NCI-H2029 (cell line): ENCODE data around the gene SLC17A1.
"Not testable (repeated sequence)": the region's sequence is repeated elsewhere in the genome, so short reads cannot be mapped to it uniquely, and the experiment has no call there.

Experiments
- DNase-seq: peaks from one replicate; lab custom pipeline; 2025; lab: John Stamatoyannopoulos, UW

SLC17A1 gene

DNA sequence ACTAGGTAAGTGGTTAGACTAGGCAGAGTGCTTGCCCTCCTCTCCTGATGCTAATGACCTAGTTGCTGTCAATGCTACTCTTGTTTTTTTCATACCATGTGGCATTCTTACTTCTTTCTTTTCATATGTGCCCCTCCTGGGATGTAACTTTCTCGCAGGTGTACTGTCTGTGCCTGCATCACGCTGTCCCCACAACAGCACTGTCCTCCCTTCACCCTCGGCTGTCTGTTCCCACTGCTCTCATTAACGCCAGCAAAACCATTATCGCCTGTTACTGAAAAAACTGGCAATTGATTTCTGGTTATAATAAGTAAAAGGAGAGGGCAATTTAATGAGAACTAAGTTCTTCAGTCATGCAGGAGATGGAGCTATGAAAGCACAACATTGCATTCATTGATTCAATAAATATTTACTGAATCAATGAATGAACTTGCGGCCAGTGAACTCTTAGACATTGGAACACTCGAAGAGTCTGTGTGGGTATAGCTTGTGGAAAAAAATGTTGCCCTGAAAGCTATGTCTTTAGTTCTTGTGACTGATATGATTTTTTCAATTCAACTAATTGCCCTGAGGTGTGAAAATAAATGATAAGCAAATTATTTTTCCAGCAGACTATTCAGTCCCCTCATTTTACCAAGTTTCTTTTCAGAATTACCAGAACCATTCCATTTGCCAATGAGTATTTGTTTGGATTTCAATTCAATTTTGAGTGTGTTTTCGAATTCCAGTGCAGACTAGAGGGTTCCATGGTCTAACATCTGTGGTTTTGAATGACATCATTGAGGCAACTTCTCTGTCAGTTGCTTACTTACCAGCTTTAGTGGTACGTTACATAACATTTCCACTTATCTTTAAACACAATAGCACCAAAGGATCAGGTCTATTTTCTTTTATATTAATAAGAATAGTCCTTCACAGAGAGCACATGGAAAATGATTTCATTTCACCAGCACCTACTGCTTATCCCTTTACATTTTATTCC is 75.2 kb downstream of the SLC17A1 start:
- no peak for DNase-seq

DNA sequence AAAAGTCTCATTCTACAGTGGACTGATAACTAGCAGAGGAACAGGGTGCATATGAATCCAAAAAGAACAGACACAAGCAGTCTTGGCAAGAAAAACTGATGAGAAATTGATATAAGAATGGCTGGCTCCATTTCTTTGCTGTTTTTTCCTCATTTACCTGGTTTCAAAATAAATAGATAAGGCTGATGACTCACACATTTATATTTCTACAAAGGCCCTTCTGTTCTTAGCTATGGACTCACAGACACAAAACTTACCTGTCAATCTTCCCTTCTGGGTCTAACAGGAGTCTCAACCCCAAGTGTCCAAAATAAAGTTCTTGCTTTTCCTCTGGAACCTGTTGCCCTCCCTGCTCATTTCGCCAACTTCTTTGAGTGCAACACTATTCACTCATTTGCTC is 76.4 kb downstream of the SLC17A1 start:
- DNase-seq: no peak

DNA sequence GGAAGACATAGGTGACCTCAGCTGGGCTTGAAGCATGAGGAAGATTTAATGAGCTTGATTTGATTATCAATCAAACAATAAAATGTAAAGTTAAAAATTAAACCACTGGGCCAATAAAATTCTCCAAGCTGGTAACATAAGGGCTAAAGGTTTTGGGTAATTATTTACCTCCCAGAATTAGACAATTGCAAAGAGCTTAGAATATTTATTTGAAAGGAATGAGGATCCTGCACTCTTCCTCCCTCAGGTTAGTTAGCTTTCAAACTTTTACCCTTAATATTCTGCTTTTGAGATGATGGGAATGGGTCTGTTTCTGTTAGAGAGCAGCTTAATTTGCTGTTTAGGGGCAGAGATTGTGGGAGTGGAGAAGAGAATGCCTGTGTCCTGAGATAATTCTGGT is 77.3 kb downstream of the SLC17A1 start, which contains the start of gene SLC17A4:
SLC17A4 (plus strand) TSS at position 208 of the 400 bp plus-strand sequence. CDS start 7,221 bp downstream, outside the sequence.
- DNase-seq: no peak

DNA sequence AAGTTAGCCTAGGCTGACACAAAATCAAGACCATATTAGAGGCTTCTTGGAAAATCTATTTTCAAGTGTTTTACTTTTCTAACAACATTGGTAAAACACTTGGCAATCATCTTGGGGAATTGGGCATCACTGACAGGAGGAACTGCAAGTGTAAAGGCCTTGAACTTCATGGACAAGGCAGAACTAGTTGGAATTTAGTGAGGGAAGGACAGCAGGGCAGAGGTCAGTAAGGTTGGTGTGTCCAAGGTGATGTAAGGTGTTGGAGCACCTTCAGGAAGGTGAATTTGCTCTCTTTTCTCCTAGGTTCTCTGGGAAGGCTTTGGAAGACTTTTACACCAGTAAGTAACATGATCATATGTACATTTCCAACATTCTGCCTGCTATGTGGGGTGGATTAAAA is 78.8 kb downstream of the SLC17A1 start:
- DNase-seq: no peak

DNA sequence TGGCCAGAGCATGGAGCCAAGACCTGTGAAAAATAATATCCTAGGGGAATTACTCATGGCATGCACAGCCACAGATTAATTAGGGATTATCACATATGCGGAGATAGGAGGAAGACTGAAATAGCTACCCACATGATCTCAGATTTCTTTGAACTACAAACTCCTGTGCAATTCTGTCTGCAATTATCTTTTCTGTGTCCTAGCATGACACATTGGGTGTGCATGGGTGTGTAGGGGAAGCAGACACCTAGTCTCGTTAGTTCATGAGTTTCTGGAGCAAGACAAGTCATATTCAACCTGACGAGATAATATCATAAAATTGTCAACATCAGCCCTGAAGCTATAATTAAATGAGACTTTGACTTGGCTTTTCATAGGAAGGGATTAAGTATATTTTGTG is 80.9 kb downstream of the SLC17A1 start:
- no peak for DNase-seq

DNA sequence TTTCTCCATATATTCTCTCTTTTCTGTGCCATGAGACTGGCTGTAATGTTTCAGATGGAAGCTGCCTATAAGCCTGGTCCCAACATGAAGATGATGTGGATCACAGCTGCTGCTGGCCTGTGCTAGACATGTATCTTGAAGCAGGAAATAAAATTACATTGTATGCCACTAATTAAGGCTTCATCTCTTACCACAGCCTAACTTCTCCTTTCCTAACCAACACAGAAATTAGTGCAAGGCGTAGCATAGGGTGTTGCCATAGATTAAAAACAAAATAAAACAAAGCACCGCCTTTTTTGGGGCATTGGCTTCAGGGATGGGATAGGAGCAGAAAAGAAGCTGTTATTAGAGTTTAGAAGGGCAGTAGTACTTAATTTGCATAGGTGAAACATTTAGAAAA is 82.0 kb downstream of the SLC17A1 start:
- no peak for DNase-seq

DNA sequence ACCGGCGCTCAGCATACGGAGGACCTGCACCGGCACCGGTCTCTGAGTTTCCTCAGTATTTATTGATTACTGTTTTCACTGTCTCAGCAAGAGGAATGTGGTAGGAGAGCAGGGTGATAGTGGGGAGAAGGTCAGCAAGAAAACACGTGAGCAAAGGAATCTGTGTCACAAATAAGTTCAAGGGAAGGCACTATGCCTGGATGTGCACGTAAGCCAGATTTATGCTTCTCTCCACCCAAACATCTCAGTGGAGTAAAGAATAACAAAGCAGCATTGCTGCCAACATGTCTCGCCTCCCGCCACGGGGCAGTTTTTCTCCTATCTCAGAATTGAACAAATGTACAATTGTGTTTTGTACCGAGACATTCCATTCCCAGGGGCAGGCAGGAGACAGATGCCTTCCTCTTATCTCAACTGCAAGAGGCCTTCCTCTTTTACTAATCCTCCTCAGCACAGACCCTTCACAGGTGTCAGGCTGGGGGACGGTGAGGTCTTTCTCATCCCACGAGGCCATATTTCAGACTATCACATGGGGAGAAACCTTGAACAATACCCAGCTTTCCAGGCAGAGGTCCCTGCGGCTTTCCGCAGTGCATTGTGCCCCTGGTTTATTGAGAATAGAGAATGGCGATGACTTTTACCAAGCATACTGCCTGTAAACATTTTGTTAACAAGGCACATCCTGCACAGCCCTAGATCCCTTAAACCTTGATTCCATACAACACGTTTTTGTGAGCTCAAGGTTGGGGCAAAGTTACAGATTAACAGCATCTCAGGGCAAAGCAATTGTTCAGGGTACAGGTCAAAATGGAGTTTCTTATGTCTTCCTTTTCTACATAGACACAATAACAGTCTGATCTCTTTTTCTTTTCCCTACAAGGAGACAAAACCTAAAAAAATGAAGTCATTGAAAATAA is 83.0 kb downstream of the SLC17A1 start:
- DNase-seq: not testable (repeated sequence)

DNA sequence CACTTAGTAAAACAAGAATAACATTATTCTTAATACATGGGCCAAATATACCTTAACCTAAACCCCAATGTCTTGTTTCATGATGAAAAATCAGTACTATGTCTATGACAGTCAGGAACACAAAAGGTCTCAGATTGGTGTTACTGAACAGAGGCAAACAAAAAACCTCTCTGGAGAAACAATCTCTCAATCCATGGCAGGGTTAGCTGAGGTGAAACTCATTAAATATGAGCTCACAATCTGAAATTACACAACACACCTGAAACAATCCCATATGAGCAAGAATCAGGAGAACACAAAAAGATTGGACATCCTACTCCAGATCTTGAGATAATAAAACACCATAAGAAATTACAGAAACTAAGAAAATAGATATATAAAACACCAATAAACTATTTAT is 83.8 kb downstream of the SLC17A1 start:
- DNase-seq: no peak

DNA sequence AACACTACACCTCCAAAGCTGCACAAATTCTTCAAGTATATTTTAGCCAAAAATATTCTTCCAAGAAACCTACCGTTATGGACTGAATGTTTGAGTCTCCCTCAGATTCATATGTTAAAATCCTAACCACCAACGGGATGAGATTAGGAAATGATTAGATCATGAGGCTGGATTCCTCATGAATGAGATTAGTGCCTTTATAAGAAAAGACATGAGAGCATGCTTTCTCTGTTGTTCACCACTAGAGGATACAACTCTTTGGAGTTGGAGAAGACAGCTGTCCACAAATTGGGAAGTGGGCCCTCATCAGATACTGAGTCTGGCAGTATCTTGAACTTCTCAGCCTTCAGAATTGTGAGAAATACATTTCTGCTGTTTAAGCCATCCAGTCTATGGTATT is 84.4 kb downstream of the SLC17A1 start:
- no peak for DNase-seq

DNA sequence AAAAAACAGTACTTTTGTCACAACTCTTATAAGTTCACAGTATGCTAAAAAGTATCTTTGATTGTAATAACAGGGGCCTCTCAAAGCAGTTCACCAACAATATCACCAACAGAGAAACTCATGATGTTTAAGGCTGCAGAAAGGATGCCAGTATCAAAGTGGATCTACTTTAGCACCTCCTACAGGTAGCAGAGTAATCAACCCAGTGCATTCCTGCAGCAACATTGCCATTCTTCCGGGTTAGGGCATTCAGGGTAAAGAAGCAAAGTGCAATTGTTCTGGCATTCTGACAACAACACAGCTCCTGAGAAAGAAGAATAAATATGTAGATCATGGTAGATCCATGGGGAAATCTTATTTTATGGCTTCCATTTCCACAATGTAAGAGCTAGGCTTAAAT is 84.9 kb downstream of the SLC17A1 start:
- DNase-seq: no peak

DNA sequence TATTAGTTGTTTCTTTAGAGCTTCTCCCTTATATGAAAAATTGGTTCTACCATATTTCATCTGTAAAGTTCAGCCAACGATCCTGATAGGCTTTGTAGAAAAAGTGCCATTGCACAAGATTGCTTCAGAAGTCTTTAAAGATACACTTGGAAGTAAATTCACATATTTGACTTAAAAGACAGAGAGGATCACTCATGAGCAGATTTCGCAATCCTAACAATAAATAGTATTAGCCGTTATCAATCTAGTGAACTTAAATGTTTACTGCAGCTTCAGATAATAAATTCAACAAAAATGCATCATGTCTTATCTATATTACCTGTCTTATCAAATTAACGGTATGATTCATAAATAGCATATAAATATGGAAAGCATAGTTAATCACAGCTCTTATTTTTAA is 86.0 kb downstream of the SLC17A1 start:
- DNase-seq: no peak

DNA sequence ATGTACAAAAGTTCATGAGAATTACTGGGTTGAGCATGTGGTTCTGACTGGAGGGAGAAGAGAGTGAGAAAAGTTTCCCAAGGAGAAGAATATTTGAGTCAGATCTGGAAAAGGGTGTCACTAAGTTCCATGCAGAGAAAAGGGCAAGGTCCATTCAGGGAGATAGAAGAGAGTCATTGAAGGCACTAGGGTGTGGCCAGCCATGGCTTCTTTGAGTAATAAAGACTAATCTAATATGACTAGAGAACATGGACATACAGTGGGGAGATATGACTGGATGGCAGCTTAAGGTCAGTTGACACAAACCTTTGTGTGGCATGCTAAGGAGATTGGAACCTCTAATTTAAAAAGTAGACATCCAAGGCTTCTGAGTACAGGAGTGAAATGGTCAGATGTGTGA is 88.0 kb downstream of the SLC17A1 start:
- no peak for DNase-seq

DNA sequence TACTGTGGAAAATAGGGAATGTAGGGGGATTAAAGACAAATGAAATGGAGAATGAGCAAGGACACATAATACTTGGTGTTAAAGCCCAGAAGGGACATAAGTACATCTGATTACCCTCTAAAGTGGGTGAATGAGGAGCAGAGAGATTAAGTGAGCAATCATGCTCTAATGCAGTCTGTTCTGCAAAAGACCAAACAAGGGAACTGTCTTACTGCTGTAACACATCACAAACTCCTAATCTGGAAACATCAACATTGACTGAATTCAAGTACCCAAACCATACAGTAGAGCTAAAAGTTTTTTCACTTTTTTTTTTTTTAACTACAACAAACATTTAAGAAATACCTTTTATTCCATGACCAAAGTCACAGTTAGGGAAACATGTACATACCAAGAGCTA is 96.6 kb downstream of the SLC17A1 start:
- no peak for DNase-seq
